ENCODE results near the gene BIRC6. TPM values are rescaled to one million over a fixed set of nuclear protein-coding genes. Genes with fewer than 3 reads are reported as not detected.

The BIRC6 gene
- total and polyA plus RNA-seq, 2 donors (not counting 1 experiment from before 2014, with no cell fraction given) = 41.7 to 166 TPM

GRCh38 chr2:32482471-32482870 is 125.6 kb downstream of the BIRC6 start:
- no peaks in the 10 kb centered on the region for H4K20me1 ChIP-seq (ENCODE audit: control insufficient read depth, insufficient read depth, low read length, poor library complexity, severe bottlenecking)
- Mint-ChIP-seq H3K27ac (no peak overlapping the region), H3K4me1 (no peaks in the 10 kb centered on the region), H3K27me3 (no peaks in the 10 kb centered on the region), H3K4me3 (no peak overlapping the region), H3K9me3 (ENCODE audit: insufficient read depth) (no peaks in the 10 kb centered on the region)
- WGBS (ENCODE audit: insufficient coverage) = 100% methylated on average over 1 of the region's 4 CpGs
- no peak overlapping the region for H3K4me2 ChIP-seq (replicated peaks; ENCODE audit: low read depth, low read length, poor library complexity, severe bottlenecking)
- POLR2A ChIA-PET = no interaction called here
- ATAC-seq (ENCODE audit: low read depth) (no peak), DNase-seq (no peak)
- no peak for TF ChIP-seq EZH2 (IDR thresholded peaks at IDR 0.05; ENCODE audit: borderline replicate concordance, insufficient read depth, low read depth, low read length, poor library complexity, severe bottlenecking)
- TF ChIP-seq, protein P1, sequence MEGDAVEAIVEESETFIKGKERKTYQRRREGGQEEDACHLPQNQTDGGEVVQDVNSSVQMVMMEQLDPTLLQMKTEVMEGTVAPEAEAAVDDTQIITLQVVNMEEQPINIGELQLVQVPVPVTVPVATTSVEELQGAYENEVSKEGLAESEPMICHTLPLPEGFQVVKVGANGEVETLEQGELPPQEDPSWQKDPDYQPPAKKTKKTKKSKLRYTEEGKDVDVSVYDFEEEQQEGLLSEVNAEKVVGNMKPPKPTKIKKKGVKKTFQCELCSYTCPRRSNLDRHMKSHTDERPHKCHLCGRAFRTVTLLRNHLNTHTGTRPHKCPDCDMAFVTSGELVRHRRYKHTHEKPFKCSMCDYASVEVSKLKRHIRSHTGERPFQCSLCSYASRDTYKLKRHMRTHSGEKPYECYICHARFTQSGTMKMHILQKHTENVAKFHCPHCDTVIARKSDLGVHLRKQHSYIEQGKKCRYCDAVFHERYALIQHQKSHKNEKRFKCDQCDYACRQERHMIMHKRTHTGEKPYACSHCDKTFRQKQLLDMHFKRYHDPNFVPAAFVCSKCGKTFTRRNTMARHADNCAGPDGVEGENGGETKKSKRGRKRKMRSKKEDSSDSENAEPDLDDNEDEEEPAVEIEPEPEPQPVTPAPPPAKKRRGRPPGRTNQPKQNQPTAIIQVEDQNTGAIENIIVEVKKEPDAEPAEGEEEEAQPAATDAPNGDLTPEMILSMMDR (IDR thresholded peaks at IDR 0.05) = no peak
- H3K4me1 ChIP-seq (ENCODE audit: control insufficient read depth in 2 of 2, insufficient read depth in 2 of 2, low read length in 2 of 2) = no peaks in the 10 kb centered on the region
- no peaks in the 10 kb centered on the region for H3K27me3 ChIP-seq (replicated peaks in 1 of 4; ENCODE audit: control extremely low read depth in 1 of 4, control insufficient read depth in 3 of 4, insufficient read depth in 4 of 4, low read length in 3 of 4)
- peaks cover 16 to 85% of the 10 kb centered on the region in 2 experiments for H3K36me3 ChIP-seq (replicated peaks in 1 of 2; ENCODE audit: control extremely low read depth in 1 of 2, control insufficient read depth in 1 of 2, extremely low read depth in 1 of 2, insufficient read depth in 2 of 2, low read length in 1 of 2)
- CTCF ChIA-PET = no interaction called here
- no peak overlapping the region for H3K27ac ChIP-seq (ENCODE audit: low read length in 2 of 2)
- H3K79me2 ChIP-seq (ENCODE audit: control insufficient read depth, insufficient read depth, low read length) = no peaks in the 10 kb centered on the region
- intact Hi-C loops (cut with micrococcal nuclease) = no loop called here
- no peak overlapping the region for H3K9ac ChIP-seq (ENCODE audit: low read length)
- no peaks in the 10 kb centered on the region for H3K9me3 ChIP-seq (ENCODE audit: control extremely low read depth in 1 of 3, control insufficient read depth in 2 of 3, insufficient read depth in 1 of 3, low read length in 2 of 3)
- no peak overlapping the region for H3K4me3 ChIP-seq (ENCODE audit: control extremely low read depth in 1 of 5, extremely low read depth in 1 of 5, insufficient read depth in 1 of 5, low read depth in 2 of 5, low read length in 4 of 5)
- no peak overlapping the region for H2AFZ ChIP-seq (ENCODE audit: insufficient read depth, low read depth, low read length, poor library complexity, severe bottlenecking)

DNA sequence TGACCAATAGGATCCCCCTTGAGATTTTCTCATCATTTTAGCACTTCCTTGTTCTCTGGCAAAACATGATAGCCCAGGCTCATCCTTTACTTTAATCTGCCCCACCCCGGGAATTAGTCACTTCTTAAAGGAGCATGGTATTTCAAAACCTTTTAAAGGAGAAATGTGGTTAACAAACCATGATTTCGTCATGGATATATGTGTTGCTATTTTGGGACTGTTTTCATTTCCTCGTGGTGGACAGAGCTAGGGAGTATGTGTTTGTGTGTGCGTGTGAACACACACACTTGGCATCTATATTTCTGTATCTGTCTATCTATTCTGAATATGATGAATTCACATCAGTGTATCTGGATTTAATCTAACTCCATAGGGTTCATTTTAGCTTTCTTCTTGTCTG is 128.1 kb downstream of the BIRC6 start:
- intact Hi-C loops (cut with micrococcal nuclease) = no loop called here
- Histone ChIP-seq H2AFZ (ENCODE audit: insufficient read depth, low read depth, low read length, poor library complexity, severe bottlenecking) (no peak overlapping the region), H3K9ac (ENCODE audit: low read length) (no peak overlapping the region), H3K4me1 (ENCODE audit: control insufficient read depth in 2 of 2, insufficient read depth in 2 of 2, low read length in 2 of 2) (no peaks in the 10 kb centered on the region), H4K20me1 (ENCODE audit: control insufficient read depth, insufficient read depth, low read length, poor library complexity, severe bottlenecking) (no peaks in the 10 kb centered on the region), H3K9me3 (ENCODE audit: control extremely low read depth in 1 of 3, control insufficient read depth in 2 of 3, insufficient read depth in 1 of 3, low read length in 2 of 3) (no peaks in the 10 kb centered on the region), H3K79me2 (ENCODE audit: control insufficient read depth, insufficient read depth, low read length) (no peaks in the 10 kb centered on the region), H3K27me3 (replicated peaks in 1 of 4; ENCODE audit: control extremely low read depth in 1 of 4, control insufficient read depth in 3 of 4, insufficient read depth in 4 of 4, low read length in 3 of 4) (no peaks in the 10 kb centered on the region), H3K4me2 (replicated peaks; ENCODE audit: low read depth, low read length, poor library complexity, severe bottlenecking) (no peak overlapping the region), H3K4me3 (ENCODE audit: control extremely low read depth in 1 of 5, extremely low read depth in 1 of 5, insufficient read depth in 1 of 5, low read depth in 2 of 5, low read length in 4 of 5) (no peak overlapping the region), H3K36me3 (replicated peaks in 1 of 2; ENCODE audit: control extremely low read depth in 1 of 2, control insufficient read depth in 1 of 2, extremely low read depth in 1 of 2, insufficient read depth in 2 of 2, low read length in 1 of 2) (peaks cover 8 to 78% of the 10 kb centered on the region in 2 experiments), H3K27ac (ENCODE audit: low read length in 2 of 2) (no peak overlapping the region)
- Mint-ChIP-seq H3K9me3 (ENCODE audit: insufficient read depth) (no peaks in the 10 kb centered on the region), H3K27me3 (no peaks in the 10 kb centered on the region), H3K27ac (peak overlapping the region; percentile 57), H3K4me3 (no peak overlapping the region), H3K4me1 (no peaks in the 10 kb centered on the region)
- no CpG with 5 or more reads among the region's 4 CpGs for WGBS (ENCODE audit: insufficient coverage)
- TF ChIP-seq, protein P1 (IDR thresholded peaks at IDR 0.05) = no peak
- no peak for TF ChIP-seq EZH2 (IDR thresholded peaks at IDR 0.05; ENCODE audit: borderline replicate concordance, insufficient read depth, low read depth, low read length, poor library complexity, severe bottlenecking)
- ATAC-seq (ENCODE audit: low read depth) = no peak
- ChIA-PET CTCF (no interaction called here), POLR2A (no interaction called here)
- DNase-seq = no peak
